ENCODE results near the gene ABCC1. TPM values are rescaled to one million over a fixed set of nuclear protein-coding genes. Genes with fewer than 3 reads are reported as not detected.

Gene ABCC1
- polyA plus RNA-seq, 1 experiment = 69.7 TPM

GRCh38 chr16:15958703-15959348 lies 9.4 kb downstream of the ABCC1 start:
- TF ChIP-seq CTCF (IDR thresholded peaks at IDR 0.05; ENCODE audit: low read depth, low read length) = no peak
- CTCF ChIA-PET = no interaction called here
- peaks cover 2% of the 10 kb centered on the region for H3K9me3 ChIP-seq (ENCODE audit: control insufficient read depth, insufficient read depth, low read length)
- H3K4me3 ChIP-seq (ENCODE audit: low read depth, low read length) = no peak overlapping the region
- DNase-seq (ENCODE audit: low read depth, low spot score) = no peak
- POLR2A ChIA-PET = no interaction called here
- H3K27me3 ChIP-seq (ENCODE audit: control insufficient read depth, insufficient read depth, low read length) = no peaks in the 10 kb centered on the region
- no peak overlapping the region for H3K27ac ChIP-seq (ENCODE audit: low read depth, low read length)

GRCh38 chr16:15960124-15960971 lies 10.9 kb downstream of the ABCC1 start:
- Histone ChIP-seq H3K9me3 (ENCODE audit: control insufficient read depth, insufficient read depth, low read length) (peaks cover 2% of the 10 kb centered on the region), H3K4me3 (ENCODE audit: low read depth, low read length) (no peak overlapping the region), H3K27me3 (ENCODE audit: control insufficient read depth, insufficient read depth, low read length) (no peaks in the 10 kb centered on the region), H3K27ac (ENCODE audit: low read depth, low read length) (peak overlapping the region; percentile 52)
- POLR2A ChIA-PET = interaction anchor here (0.6 kb wide), 2 partner anchors 12 to 166 kb away, joined by 5 to 15 read pairs; no protein-coding TSS in a partner anchor
- DNase-seq (ENCODE audit: low read depth, low spot score) = no peak
- TF ChIP-seq CTCF (IDR thresholded peaks at IDR 0.05; ENCODE audit: low read depth, low read length) = no peak
- CTCF ChIA-PET = interaction anchor here (0.6 kb wide), 2 partner anchors 70 to 81 kb away, joined by 3 to 4 read pairs; no protein-coding TSS in a partner anchor

GRCh38 chr16:15961060-15961511 lies 11.7 kb downstream of the ABCC1 start:
- no peak for DNase-seq (ENCODE audit: low read depth, low spot score)
- POLR2A ChIA-PET = no interaction called here
- Histone ChIP-seq H3K4me3 (ENCODE audit: low read depth, low read length) (no peak overlapping the region), H3K27ac (ENCODE audit: low read depth, low read length) (peak overlapping the region; percentile 47), H3K9me3 (ENCODE audit: control insufficient read depth, insufficient read depth, low read length) (peaks cover 2% of the 10 kb centered on the region), H3K27me3 (ENCODE audit: control insufficient read depth, insufficient read depth, low read length) (no peaks in the 10 kb centered on the region)
- no peak for TF ChIP-seq CTCF (IDR thresholded peaks at IDR 0.05; ENCODE audit: low read depth, low read length)
- CTCF ChIA-PET = no interaction called here

GRCh38 chr16:15961571-15962090 lies 12.2 kb downstream of the ABCC1 start:
- Histone ChIP-seq H3K27me3 (ENCODE audit: control insufficient read depth, insufficient read depth, low read length) (no peaks in the 10 kb centered on the region), H3K4me3 (ENCODE audit: low read depth, low read length) (no peak overlapping the region), H3K9me3 (ENCODE audit: control insufficient read depth, insufficient read depth, low read length) (peaks cover 2% of the 10 kb centered on the region), H3K27ac (ENCODE audit: low read depth, low read length) (no peak overlapping the region)
- ChIA-PET POLR2A (no interaction called here), CTCF (no interaction called here)
- no peak for TF ChIP-seq CTCF (IDR thresholded peaks at IDR 0.05; ENCODE audit: low read depth, low read length)
- DNase-seq (ENCODE audit: low read depth, low spot score) = no peak

Data from AG04450 (cell line).